Measurements from ENCODE around the gene FSIP1. TPM values are rescaled to one million over a fixed set of nuclear protein-coding genes. Genes with fewer than 3 reads are reported as not detected.

The FSIP1 gene
- total and polyA plus RNA-seq, 9 donors, result 0.13 to 6.8 (median 0.79) TPM

- intact Hi-C loops (cut with DNase I), result no loop called here
- no peaks in the 10 kb centered on the region for H3K27me3 ChIP-seq
- no peaks in the 10 kb centered on the region for H3K9me3 ChIP-seq
- WGBS, 3 donors, result 72 to 77% (median 73%) methylated on average over 11 of the region's 11 CpGs
- H3K36me3 ChIP-seq, result no peaks in the 10 kb centered on the region
- peaks cover 2% of the 10 kb centered on the region for H3K4me1 ChIP-seq (ENCODE audit: insufficient read depth)
- H3K27ac ChIP-seq, result no peak overlapping the region
- TF ChIP-seq CTCF (IDR thresholded peaks at IDR 0.05) (no peak), EP300 (IDR thresholded peaks at IDR 0.05) (no peak), POLR2A (IDR thresholded peaks at IDR 0.05) (no peak)
- no peak overlapping the region for H3K4me3 ChIP-seq
- DNase-seq, result no peak
These were observed 191.3 kb downstream of the FSIP1 start for GRCh38 chr15:39591141-39591895.

DNA sequence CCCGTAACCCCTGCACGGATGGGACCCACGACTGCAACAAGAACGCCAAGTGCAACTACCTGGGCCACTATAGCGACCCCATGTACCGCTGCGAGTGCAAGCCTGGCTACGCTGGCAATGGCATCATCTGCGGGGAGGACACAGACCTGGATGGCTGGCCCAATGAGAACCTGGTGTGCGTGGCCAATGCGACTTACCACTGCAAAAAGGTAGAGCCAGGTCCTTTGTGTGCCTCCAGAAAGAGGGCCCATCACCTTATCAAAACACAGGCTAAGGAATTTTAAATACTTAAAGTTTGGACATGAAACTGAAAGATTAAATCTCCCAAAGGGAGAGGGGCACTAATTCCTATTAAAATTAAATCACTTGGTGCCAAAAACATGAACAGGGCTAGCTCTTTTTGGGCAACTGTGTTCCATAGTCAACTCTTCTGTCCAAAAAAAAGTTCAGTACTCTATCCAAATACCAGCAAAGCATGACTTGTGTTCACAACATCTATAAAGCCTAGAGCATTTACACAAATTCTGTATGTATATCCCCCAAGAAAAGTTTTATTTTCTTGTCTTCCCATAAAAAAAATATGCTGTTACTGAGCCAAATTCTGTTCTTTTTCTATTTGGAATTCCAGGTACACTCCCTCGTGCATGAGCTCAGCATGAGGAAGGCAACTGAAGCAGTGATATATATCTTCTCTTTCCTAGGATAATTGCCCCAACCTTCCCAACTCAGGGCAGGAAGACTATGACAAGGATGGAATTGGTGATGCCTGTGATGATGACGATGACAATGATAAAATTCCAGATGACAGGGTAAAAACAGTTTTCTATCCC is 192.6 kb downstream of the FSIP1 start:
- Histone ChIP-seq H3K9me3 (no peaks in the 10 kb centered on the region), H3K27ac (no peak overlapping the region), H3K36me3 (no peaks in the 10 kb centered on the region), H3K27me3 (no peaks in the 10 kb centered on the region), H3K4me3 (no peak overlapping the region), H3K4me1 (ENCODE audit: insufficient read depth) (peaks cover 7% of the 10 kb centered on the region)
- TF ChIP-seq POLR2A (IDR thresholded peaks at IDR 0.05) (no peak), EP300 (IDR thresholded peaks at IDR 0.05) (no peak), CTCF (IDR thresholded peaks at IDR 0.05) (no peak)
- DNase-seq, result no peak
- intact Hi-C loops (cut with DNase I), result loop anchor here in 3 of 4 donors (10.0 kb wide), 4 partner anchors 165 to 775 kb away; no protein-coding TSS in a partner anchor
- 84 to 87% (median 84%) methylated on average over 13 of the region's 13 CpGs for WGBS, 3 donors

GRCh38 chr15:39589193-39589814 is 193.3 kb downstream of the FSIP1 start:
- peaks cover 7% of the 10 kb centered on the region for H3K4me1 ChIP-seq (ENCODE audit: insufficient read depth)
- no peak overlapping the region for H3K27ac ChIP-seq
- intact Hi-C loops (cut with DNase I), result loop anchor here in 3 of 4 donors (10.0 kb wide), 4 partner anchors 165 to 775 kb away; no protein-coding TSS in a partner anchor
- WGBS, 3 donors, result 70 to 82% (median 73%) methylated on average over 14 of the region's 14 CpGs
- DNase-seq, result no peak
- H3K4me3 ChIP-seq, result no peak overlapping the region
- H3K9me3 ChIP-seq, result no peaks in the 10 kb centered on the region
- TF ChIP-seq CTCF (IDR thresholded peaks at IDR 0.05), result no peak
- no peak for TF ChIP-seq EP300 (IDR thresholded peaks at IDR 0.05)
- TF ChIP-seq POLR2A (IDR thresholded peaks at IDR 0.05), result no peak
- no peaks in the 10 kb centered on the region for H3K27me3 ChIP-seq
- no peaks in the 10 kb centered on the region for H3K36me3 ChIP-seq

DNA sequence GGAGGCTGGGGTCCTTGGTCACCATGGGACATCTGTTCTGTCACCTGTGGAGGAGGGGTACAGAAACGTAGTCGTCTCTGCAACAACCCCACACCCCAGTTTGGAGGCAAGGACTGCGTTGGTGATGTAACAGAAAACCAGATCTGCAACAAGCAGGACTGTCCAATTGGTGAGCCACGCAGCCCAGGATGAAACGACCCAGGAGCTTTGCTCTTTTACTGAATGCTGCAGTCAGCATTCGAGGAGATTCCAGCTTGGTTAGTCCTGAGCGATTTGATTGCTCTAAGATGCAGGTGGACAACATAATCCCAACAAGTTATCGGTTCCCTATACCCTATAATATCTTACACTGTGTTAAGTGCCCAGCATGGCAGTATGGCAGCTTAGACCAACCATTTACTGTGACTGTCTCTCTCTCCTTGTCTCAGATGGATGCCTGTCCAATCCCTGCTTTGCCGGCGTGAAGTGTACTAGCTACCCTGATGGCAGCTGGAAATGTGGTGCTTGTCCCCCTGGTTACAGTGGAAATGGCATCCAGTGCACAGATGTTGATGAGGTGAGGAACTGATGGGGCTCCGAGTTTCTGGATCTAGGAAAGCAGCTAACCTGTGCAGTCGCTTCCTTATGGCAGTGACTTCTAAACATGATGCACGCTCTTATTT is 194.0 kb downstream of the FSIP1 start:
- Histone ChIP-seq H3K4me1 (ENCODE audit: insufficient read depth) (peaks cover 10% of the 10 kb centered on the region), H3K27ac (no peak overlapping the region), H3K36me3 (no peaks in the 10 kb centered on the region), H3K4me3 (no peak overlapping the region), H3K9me3 (no peaks in the 10 kb centered on the region), H3K27me3 (no peaks in the 10 kb centered on the region)
- intact Hi-C loops (cut with DNase I), result loop anchor here in 3 of 4 donors (10.0 kb wide), 4 partner anchors 166 to 774 kb away; no protein-coding TSS in a partner anchor
- DNase-seq, result no peak
- no peak for TF ChIP-seq EP300 (IDR thresholded peaks at IDR 0.05)
- TF ChIP-seq CTCF (IDR thresholded peaks at IDR 0.05), result no peak
- TF ChIP-seq POLR2A (IDR thresholded peaks at IDR 0.05), result no peak
- WGBS, 3 donors, result 81 to 86% (median 83%) methylated on average over 13 of the region's 13 CpGs

Measured in ovary (tissue), 9 donors.